ENCODE data around the gene PCDHGA12. TPM values are rescaled to one million over a fixed set of nuclear protein-coding genes. Genes with fewer than 3 reads are reported as not detected.
A peak's percentile ranks its signal among the peaks of the same experiment; 100 is the strongest.
"Not testable (repeated sequence)": the region's sequence is repeated elsewhere in the genome, so short reads cannot be mapped to it uniquely, and the experiment has no call there.

The PCDHGA12 gene
- polyA plus RNA-seq, 1 donor (not counting 4 experiments of a cell fraction or from before 2014, with no cell fraction given): 0.69 TPM

- DNase-seq (ENCODE audit: low read depth, low spot score): no peak
- no peak overlapping the region for H2AFZ ChIP-seq (ENCODE audit: control insufficient read depth, low read length)
- no peak overlapping the region for H3K27ac ChIP-seq (ENCODE audit: control insufficient read depth, insufficient read depth, low read length)
- H3K4me3 ChIP-seq (ENCODE audit: control insufficient read depth in 2 of 3, extremely low read depth in 1 of 3, insufficient read depth in 2 of 3, low read depth in 1 of 3, low read length in 3 of 3): no peak overlapping the region
- no peaks in the 10 kb centered on the region for H3K4me1 ChIP-seq (ENCODE audit: control insufficient read depth, extremely low read depth, insufficient read depth, low read length)
- FAIRE-seq: no peak
- TF ChIP-seq CTCF (optimal IDR thresholded peaks at IDR 0.05 in 1 of 3, IDR thresholded peaks at IDR 0.05 in 1 of 3, conservative IDR thresholded peaks at IDR 0.05 in 1 of 3; ENCODE audit: extremely low read depth in 1 of 3, insufficient read depth in 2 of 3, low read length in 3 of 3) (no peak), EZH2 (IDR thresholded peaks at IDR 0.05; ENCODE audit: low read length) (no peak)
- no peaks in the 10 kb centered on the region for H3K79me2 ChIP-seq (ENCODE audit: control insufficient read depth, insufficient read depth, low read length)
- H3K4me2 ChIP-seq (ENCODE audit: control insufficient read depth, extremely low read depth, insufficient read depth, low read depth, low read length): no peak overlapping the region
- H3K27me3 ChIP-seq (ENCODE audit: control insufficient read depth, extremely low read depth, insufficient read depth, low read length): peaks cover 10% of the 10 kb centered on the region
- dilution Hi-C loops (cut with MboI; ENCODE audit: extremely low pct_ligation_motif_present, low sequenced_read_pairs): no loop called here
- no peaks in the 10 kb centered on the region for H3K9me1 ChIP-seq (ENCODE audit: control insufficient read depth, extremely low read depth, insufficient read depth, low read length)
- H3K9me3 ChIP-seq (ENCODE audit: control insufficient read depth, low read depth, low read length): peaks cover 27% of the 10 kb centered on the region
- no peak overlapping the region for H3K9ac ChIP-seq (ENCODE audit: control insufficient read depth, extremely low read depth, insufficient read depth, low read length)
- no peaks in the 10 kb centered on the region for H4K20me1 ChIP-seq (ENCODE audit: control insufficient read depth, extremely low read depth, insufficient read depth, low read length)
- H3K36me3 ChIP-seq (ENCODE audit: control insufficient read depth in 2 of 2, extremely low read depth in 1 of 2, insufficient read depth in 2 of 2, low read length in 2 of 2): no peaks in the 10 kb centered on the region
These were observed 26.9 kb upstream of the PCDHGA12 start for GRCh38 chr5:141403387-141403786.

- Histone ChIP-seq H3K9me3 (ENCODE audit: control insufficient read depth, low read depth, low read length) (peaks cover 29% of the 10 kb centered on the region), H3K4me2 (ENCODE audit: control insufficient read depth, extremely low read depth, insufficient read depth, low read depth, low read length) (peak within 1 kb of the TSS; percentile 54), H3K4me3 (ENCODE audit: control insufficient read depth in 2 of 3, extremely low read depth in 1 of 3, insufficient read depth in 2 of 3, low read depth in 1 of 3, low read length in 3 of 3) (peak within 1 kb of the TSS in 2 of 3 experiments; percentile 20), H3K27me3 (ENCODE audit: control insufficient read depth, extremely low read depth, insufficient read depth, low read length) (peaks cover 12% of the 10 kb centered on the region)
- H3K9me1 ChIP-seq (ENCODE audit: control insufficient read depth, extremely low read depth, insufficient read depth, low read length); H2AFZ ChIP-seq (ENCODE audit: control insufficient read depth, low read length); H3K27ac ChIP-seq (ENCODE audit: control insufficient read depth, insufficient read depth, low read length); DNase-seq (ENCODE audit: low read depth, low spot score); H4K20me1 ChIP-seq (ENCODE audit: control insufficient read depth, extremely low read depth, insufficient read depth, low read length); dilution Hi-C loops (cut with MboI; ENCODE audit: extremely low pct_ligation_motif_present, low sequenced_read_pairs); FAIRE-seq; H3K79me2 ChIP-seq (ENCODE audit: control insufficient read depth, insufficient read depth, low read length); H3K36me3 ChIP-seq (ENCODE audit: control insufficient read depth in 2 of 2, extremely low read depth in 1 of 2, insufficient read depth in 2 of 2, low read length in 2 of 2); H3K9ac ChIP-seq (ENCODE audit: control insufficient read depth, extremely low read depth, insufficient read depth, low read length); H3K4me1 ChIP-seq (ENCODE audit: control insufficient read depth, extremely low read depth, insufficient read depth, low read length): not testable (repeated sequence)
- peak; percentile 34 to 72 (median 48) for TF ChIP-seq CTCF (optimal IDR thresholded peaks at IDR 0.05 in 1 of 3, IDR thresholded peaks at IDR 0.05 in 1 of 3, conservative IDR thresholded peaks at IDR 0.05 in 1 of 3; ENCODE audit: extremely low read depth in 1 of 3, insufficient read depth in 2 of 3, low read length in 3 of 3)
These were observed 22.4 kb upstream of the PCDHGA12 start, which contains the start of gene PCDHGB6 for GRCh38 chr5:141407790-141408505. TSS of gene PCDHGB6 (plus strand) at chr5:141408021. CDS start at chr5:141408203, 182 bp downstream.
